Spleen (tissue), 11 donors: ENCODE data around the gene BRINP3. TPM values are rescaled to one million over a fixed set of nuclear protein-coding genes. Genes with fewer than 3 reads are reported as not detected.

Experiments used
- DNase-seq: peaks from one replicate; pipeline ENCODE4 v3.0.0-alpha.2; 2020
- H3K27ac ChIP-seq, 8 donors: fragments of 200-600 bp; sonication (generic) in 7 of 8; 1 replicate in 4 of 8; 2 replicates in 4 of 8; pipeline versions ENCODE4 v1.5.0 to v1.8.0; 2016 to 2021; ENCODE audit warnings: inconsistent platforms in 4 of 8, mild to moderate bottlenecking in 4 of 8, moderate library complexity in 1 of 8
- H3K27me3 ChIP-seq, 7 donors: fragments of 200-600 bp; sonication (generic) in 6 of 7; replicated peaks in 1 of 7; 1 replicate in 4 of 7; 2 replicates in 3 of 7; pipeline versions ENCODE4 v1.5.0 to v1.8.0; 2016 to 2021; ENCODE audit warnings: inconsistent platforms in 3 of 7, mild to moderate bottlenecking in 1 of 7
- H3K36me3 ChIP-seq, 6 donors: fragments of 200-600 bp; sonication (generic) in 5 of 6; 1 replicate in 4 of 6; 2 replicates in 2 of 6; pipeline versions ENCODE4 v1.5.0 to v1.8.0; 2016 to 2021; ENCODE audit warnings: inconsistent platforms in 2 of 6
- H3K4me1 ChIP-seq, 6 donors: fragments of 200-600 bp; sonication (generic) in 5 of 6; 1 replicate in 3 of 6; 2 replicates in 3 of 6; pipeline versions ENCODE4 v1.5.0 to v1.8.0; 2016 to 2021; ENCODE audit warnings: inconsistent platforms in 3 of 6
- H3K4me3 ChIP-seq, 8 donors: fragments of 200-600 bp; sonication (generic) in 7 of 8; 1 replicate in 4 of 8; 2 replicates in 4 of 8; pipeline versions ENCODE4 v1.5.0 to v1.8.0; 2016 to 2021; ENCODE audit warnings: inconsistent platforms in 4 of 8, mild to moderate bottlenecking in 4 of 8, moderate library complexity in 2 of 8
- H3K9me3 ChIP-seq, 8 donors: fragments of 200-600 bp; sonication (generic) in 7 of 8; 1 replicate in 4 of 8; 2 replicates in 4 of 8; pipeline versions ENCODE4 v1.5.0 to v1.8.0; 2016 to 2021; ENCODE audit warnings: inconsistent platforms in 4 of 8
- CTCF ChIP-seq, 11 experiments: fragments of 200-600 bp in 7 of 11; fragments of 450-650 bp in 4 of 11; sonication (generic) in 4 of 11; IDR thresholded peaks in 8 of 11; conservative IDR thresholded peaks in 3 of 11; 1 replicate in 7 of 11; 2 replicates in 4 of 11; pipeline versions ENCODE4 v1.4.0 to v1.8.0; 2016 to 2021; ENCODE audit warnings: antibody characterized with exemption in 11 of 11, inconsistent platforms in 4 of 11, mild to moderate bottlenecking in 1 of 11
- POLR2A ChIP-seq, 3 donors: fragments of 450-650 bp; IDR thresholded peaks; one replicate each; pipeline ENCODE4 v1.5.1; 2017; ENCODE audit warnings: antibody characterized with exemption in 3 of 3, mild to moderate bottlenecking in 1 of 3
- POLR2AphosphoS5 ChIP-seq, 3 donors: sonication (generic); formaldehyde crosslinking; IDR thresholded peaks; one replicate each; pipeline ENCODE4 v1.5.1; 2017; ENCODE audit warnings: antibody characterized with exemption in 3 of 3
- WGBS, 5 donors: extraction: QIAGEN DNeasy Blood & Tissue Kit in 3 of 5; methylation state at CpG; one replicate each; pipeline versions ENCODE4 v1.1.5 to v1.1.7; 2013 to 2018; 5-methylcytosine and 5-hydroxymethylcytosine counted together
- intact Hi-C: fragments of 100-400 bp; cut with DNase I; formaldehyde crosslinking; loops from one replicate; pipeline ENCODE4 v1.15.0; 2023; ENCODE audit warnings: low total_unique reads
- polyA plus RNA-seq, 3 donors: library from polyadenylated mRNA; stranded (reverse); fragments of 200-250 nt; gene quantifications; one replicate each; pipeline ENCODE4 v1.2.1, GENCODE V29; 2013
- total RNA-seq, 7 donors: library from RNA; depleted of rRNA in 3 of 7; stranded (reverse); fragments of >200 nt in 3 of 7; fragmentation: NEBNext Ultra II Directional in 4 of 7; extraction: Animal tissue kit (Norgen Biotek cat#: 25700) in 4 of 7; gene quantifications; one replicate each; pipeline versions ENCODE4 v1.1.0 to v1.2.1, GENCODE V29; 2016 to 2021
- donor health status: healthy with polysubstance abuse.
- donor health status: DM: no; HTN: no; CAD: no; lungs with moderate emphysema.
- donor health status: DM: no; HTN: no; CAD: no.
- donor health status: Bipolar disorder and iron deficiency.
- donor health status: healthy.
- donor health status: DM: no; HTN: no; CAD: no.
- donor health status: DM: yes; HTN: yes; CAD: no.

Gene BRINP3
- total and polyA plus RNA-seq, 10 donors: not detected

- no peak for DNase-seq
- Histone ChIP-seq H3K4me3 (no peak overlapping the region), H3K36me3 (no peaks in the 10 kb centered on the region), H3K9me3 (no peaks in the 10 kb centered on the region), H3K4me1 (no peaks in the 10 kb centered on the region), H3K27ac (no peak overlapping the region), H3K27me3 (no peaks in the 10 kb centered on the region)
- intact Hi-C loops: no loop called here
- TF ChIP-seq POLR2AphosphoS5 (IDR thresholded peaks at IDR 0.05) (no peak), POLR2A (IDR thresholded peaks at IDR 0.05) (no peak), CTCF (IDR thresholded peaks at IDR 0.05 in 8 of 11, conservative IDR thresholded peaks at IDR 0.05 in 3 of 11) (no peak)
- WGBS, 5 donors: 37 to 62% (median 46%) methylated on average over 4 of the region's 4 CpGs
Measured at GRCh38 chr1:190244406-190244805, 233.3 kb downstream of the BRINP3 start.

GRCh38 chr1:190243056-190243455 lies 234.6 kb downstream of the BRINP3 start:
- no peak for DNase-seq
- TF ChIP-seq POLR2AphosphoS5 (IDR thresholded peaks at IDR 0.05) (no peak), POLR2A (IDR thresholded peaks at IDR 0.05) (no peak), CTCF (IDR thresholded peaks at IDR 0.05 in 8 of 11, conservative IDR thresholded peaks at IDR 0.05 in 3 of 11) (no peak)
- Histone ChIP-seq H3K36me3 (no peaks in the 10 kb centered on the region), H3K4me3 (no peak overlapping the region), H3K27ac (no peak overlapping the region), H3K9me3 (no peaks in the 10 kb centered on the region), H3K27me3 (no peaks in the 10 kb centered on the region), H3K4me1 (no peaks in the 10 kb centered on the region)
- intact Hi-C loops: no loop called here

- 49 to 62% (median 58%) methylated on average over 2 of the region's 2 CpGs for WGBS, 5 donors
- H3K9me3 ChIP-seq: peaks cover 0 to 5% (median 0%) of the 10 kb centered on the region in 8 donors
Measured at GRCh38 chr1:190226006-190226405, 251.7 kb downstream of the BRINP3 start.

GRCh38 chr1:190212450-190212849 lies 265.2 kb downstream of the BRINP3 start:
- intact Hi-C loops: no loop called here
- WGBS, 5 donors: 70 to 87% (median 78%) methylated on average over 3 of the region's 3 CpGs

More at GRCh38 chr1:190226006-190226405, 251.7 kb downstream of the BRINP3 start:
- no peaks in the 10 kb centered on the region for H3K27me3 ChIP-seq
- DNase-seq: no peak
- intact Hi-C loops: no loop called here
- TF ChIP-seq POLR2AphosphoS5 (IDR thresholded peaks at IDR 0.05) (no peak), CTCF (IDR thresholded peaks at IDR 0.05 in 8 of 11, conservative IDR thresholded peaks at IDR 0.05 in 3 of 11) (no peak), POLR2A (IDR thresholded peaks at IDR 0.05) (no peak)
- no peaks in the 10 kb centered on the region for H3K36me3 ChIP-seq
- no peak overlapping the region for H3K27ac ChIP-seq
- no peak overlapping the region for H3K4me3 ChIP-seq
- no peaks in the 10 kb centered on the region for H3K4me1 ChIP-seq

More at GRCh38 chr1:190212450-190212849, 265.2 kb downstream of the BRINP3 start:
- Histone ChIP-seq H3K4me3 (no peak overlapping the region), H3K27ac (no peak overlapping the region), H3K36me3 (no peaks in the 10 kb centered on the region), H3K4me1 (no peaks in the 10 kb centered on the region), H3K27me3 (no peaks in the 10 kb centered on the region), H3K9me3 (no peaks in the 10 kb centered on the region)
- DNase-seq: no peak
- TF ChIP-seq POLR2AphosphoS5 (IDR thresholded peaks at IDR 0.05) (no peak), POLR2A (IDR thresholded peaks at IDR 0.05) (no peak), CTCF (IDR thresholded peaks at IDR 0.05 in 8 of 11, conservative IDR thresholded peaks at IDR 0.05 in 3 of 11) (no peak)
